ENCODE measurements around the gene FNDC10. TPM values are rescaled to one million over a fixed set of nuclear protein-coding genes. Genes with fewer than 3 reads are reported as not detected.

Gene FNDC10
- total RNA-seq, 1 donor from 2014 or later: not detected

DNA sequence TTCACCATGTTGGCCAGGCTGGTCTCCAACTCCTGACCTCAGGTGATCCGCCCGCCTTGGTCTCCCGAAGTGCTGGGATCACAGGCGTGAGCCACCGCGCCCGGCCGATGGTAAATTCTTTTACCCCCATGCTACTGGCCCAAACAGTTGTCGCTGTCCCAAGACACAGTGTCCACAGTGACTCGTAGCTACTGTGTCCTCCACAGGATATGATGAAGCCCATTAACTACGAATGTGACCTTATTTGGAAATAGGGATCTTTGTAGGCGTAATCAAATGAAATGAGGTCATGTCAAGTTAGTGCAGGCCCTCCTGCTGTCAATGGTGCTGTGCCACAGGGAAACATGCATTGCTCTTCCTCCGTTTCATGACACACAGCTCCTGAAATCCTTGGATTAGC is 8.5 kb downstream of the FNDC10 start:
- Histone ChIP-seq H3K36me3 (ENCODE audit: control insufficient read depth in 3 of 3, insufficient read depth in 3 of 3, low read length in 3 of 3) (no peaks in the 10 kb centered on the region), H3K27me3 (ENCODE audit: control insufficient read depth in 3 of 3, insufficient read depth in 3 of 3, low read length in 3 of 3) (peaks cover 10 to 15% (median 13%) of the 10 kb centered on the region in 3 donors), H3K27ac (ENCODE audit: low read depth, low read length) (no peak overlapping the region), H3K9me3 (ENCODE audit: control insufficient read depth in 3 of 3, low read length in 3 of 3) (no peaks in the 10 kb centered on the region), H3K4me3 (ENCODE audit: low read length in 3 of 3) (no peak overlapping the region), H3K9ac (ENCODE audit: low read depth in 1 of 3, low read length in 3 of 3) (no peak overlapping the region), H3K4me1 (ENCODE audit: control insufficient read depth in 3 of 3, insufficient read depth in 3 of 3, low read length in 3 of 3) (no peaks in the 10 kb centered on the region)

- no peaks in the 10 kb centered on the region for H3K9me3 ChIP-seq (ENCODE audit: control insufficient read depth in 3 of 3, low read length in 3 of 3)
- H3K36me3 ChIP-seq (ENCODE audit: control insufficient read depth in 3 of 3, insufficient read depth in 3 of 3, low read length in 3 of 3): no peaks in the 10 kb centered on the region
- H3K9ac ChIP-seq (ENCODE audit: low read depth in 1 of 3, low read length in 3 of 3): no peak overlapping the region
- no peak overlapping the region for H3K27ac ChIP-seq (ENCODE audit: low read depth, low read length)
- H3K27me3 ChIP-seq (ENCODE audit: control insufficient read depth in 3 of 3, insufficient read depth in 3 of 3, low read length in 3 of 3): peaks cover 0 to 22% (median 18%) of the 10 kb centered on the region in 3 donors
- no peak overlapping the region for H3K4me3 ChIP-seq (ENCODE audit: low read length in 3 of 3)
- no peaks in the 10 kb centered on the region for H3K4me1 ChIP-seq (ENCODE audit: control insufficient read depth in 3 of 3, insufficient read depth in 3 of 3, low read length in 3 of 3)
These were observed 16.5 kb downstream of the FNDC10 start for GRCh38 chr1:1583347-1584010.

DNA sequence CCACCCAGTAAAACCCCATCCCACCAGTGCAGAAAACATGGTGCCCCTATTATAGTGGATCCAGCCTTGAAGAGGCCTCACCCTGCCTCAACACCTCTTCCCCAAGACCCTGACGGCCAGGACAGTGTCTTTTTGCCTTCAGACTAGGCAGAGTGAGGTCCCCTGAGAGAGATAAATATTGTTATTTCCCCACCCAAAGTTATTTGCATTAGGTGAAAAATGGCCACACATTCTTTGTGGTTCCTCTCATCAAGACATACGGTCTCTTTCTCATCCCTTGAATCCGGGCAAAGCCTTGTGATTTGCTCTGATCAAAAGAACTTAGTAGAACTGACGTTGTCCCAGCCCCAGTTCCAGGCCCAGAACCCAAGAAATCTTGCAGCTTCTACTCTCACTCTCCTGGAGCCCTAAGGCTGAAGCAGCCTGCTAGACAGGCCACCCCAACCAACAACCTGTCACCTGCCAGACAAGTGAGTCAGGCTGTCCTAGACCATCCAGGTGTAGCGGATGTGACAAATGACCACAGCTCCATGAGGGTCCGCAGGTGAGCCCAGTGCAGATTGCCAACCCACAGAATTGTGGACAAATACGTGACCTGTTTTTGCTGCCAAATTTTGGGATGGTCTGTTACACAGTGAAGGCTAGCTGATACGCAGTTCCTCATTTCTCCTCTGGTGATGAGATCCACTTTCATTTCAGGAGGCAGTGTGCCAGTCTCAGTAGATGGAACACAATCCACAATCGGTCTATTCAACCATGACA is 17.2 kb downstream of the FNDC10 start:
- H3K27me3 ChIP-seq (ENCODE audit: control insufficient read depth in 3 of 3, insufficient read depth in 3 of 3, low read length in 3 of 3): peaks cover 0 to 21% (median 20%) of the 10 kb centered on the region in 3 donors

GRCh38 chr1:1578371-1578940 is 21.5 kb downstream of the FNDC10 start:
- Histone ChIP-seq H3K4me3 (ENCODE audit: low read length in 3 of 3) (no peak overlapping the region), H3K4me1 (ENCODE audit: control insufficient read depth in 3 of 3, insufficient read depth in 3 of 3, low read length in 3 of 3) (peaks cover 7 to 12% (median 10%) of the 10 kb centered on the region in 3 donors), H3K27me3 (ENCODE audit: control insufficient read depth in 3 of 3, insufficient read depth in 3 of 3, low read length in 3 of 3) (peaks cover 0 to 15% (median 15%) of the 10 kb centered on the region in 3 donors), H3K9ac (ENCODE audit: low read depth in 1 of 3, low read length in 3 of 3) (no peak overlapping the region), H3K9me3 (ENCODE audit: control insufficient read depth in 3 of 3, low read length in 3 of 3) (no peaks in the 10 kb centered on the region), H3K27ac (ENCODE audit: low read depth, low read length) (no peak overlapping the region), H3K36me3 (ENCODE audit: control insufficient read depth in 3 of 3, insufficient read depth in 3 of 3, low read length in 3 of 3) (peaks cover 0 to 2% (median 0%) of the 10 kb centered on the region in 3 donors)

More for the DNA sequence above, 17.2 kb downstream of the FNDC10 start:
- Histone ChIP-seq H3K4me1 (ENCODE audit: control insufficient read depth in 3 of 3, insufficient read depth in 3 of 3, low read length in 3 of 3) (no peaks in the 10 kb centered on the region), H3K36me3 (ENCODE audit: control insufficient read depth in 3 of 3, insufficient read depth in 3 of 3, low read length in 3 of 3) (no peaks in the 10 kb centered on the region), H3K27ac (ENCODE audit: low read depth, low read length) (no peak overlapping the region), H3K9me3 (ENCODE audit: control insufficient read depth in 3 of 3, low read length in 3 of 3) (no peaks in the 10 kb centered on the region), H3K4me3 (ENCODE audit: low read length in 3 of 3) (no peak overlapping the region), H3K9ac (ENCODE audit: low read depth in 1 of 3, low read length in 3 of 3) (no peak overlapping the region)

DNA sequence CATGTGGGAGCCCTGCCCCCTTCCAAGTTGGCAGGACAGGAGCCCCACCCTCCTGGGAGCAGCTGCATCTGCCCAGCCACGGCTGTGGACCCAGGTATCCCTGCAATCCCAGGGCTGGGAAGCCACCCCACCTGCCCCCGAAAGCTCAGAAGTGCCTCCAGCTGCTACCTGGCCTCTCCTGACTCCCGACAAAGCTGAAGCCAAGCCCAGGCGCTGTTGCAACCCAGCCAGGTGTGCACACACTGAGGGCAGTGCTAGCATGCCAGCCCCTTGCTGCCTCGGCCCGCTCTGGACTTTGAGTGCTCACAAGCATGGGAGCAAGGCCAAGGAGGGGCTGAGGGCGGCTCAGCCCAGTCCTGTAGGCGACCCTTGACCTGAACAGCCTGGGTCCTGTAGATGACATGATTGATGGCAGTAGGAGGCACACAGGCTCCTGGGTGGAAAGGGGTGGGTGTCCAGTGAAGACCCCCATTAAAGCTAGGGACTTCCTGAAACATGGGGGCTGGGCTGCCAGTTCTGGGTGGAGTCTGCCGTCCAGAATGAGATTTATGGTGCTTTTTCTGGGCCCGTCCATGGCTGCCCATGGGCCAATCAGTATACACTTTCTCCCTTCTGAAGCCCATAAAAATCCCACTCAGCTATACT is 22.4 kb downstream of the FNDC10 start:
- H3K27ac ChIP-seq (ENCODE audit: low read depth, low read length): no peak overlapping the region
- H3K4me3 ChIP-seq (ENCODE audit: low read length in 3 of 3): no peak overlapping the region
- peaks cover 0 to 15% (median 10%) of the 10 kb centered on the region in 3 donors for H3K27me3 ChIP-seq (ENCODE audit: control insufficient read depth in 3 of 3, insufficient read depth in 3 of 3, low read length in 3 of 3)
- H3K36me3 ChIP-seq (ENCODE audit: control insufficient read depth in 3 of 3, insufficient read depth in 3 of 3, low read length in 3 of 3): peaks cover 0 to 2% (median 0%) of the 10 kb centered on the region in 3 donors
- H3K9ac ChIP-seq (ENCODE audit: low read depth in 1 of 3, low read length in 3 of 3): no peak overlapping the region
- peaks cover 12 to 15% (median 13%) of the 10 kb centered on the region in 3 donors for H3K4me1 ChIP-seq (ENCODE audit: control insufficient read depth in 3 of 3, insufficient read depth in 3 of 3, low read length in 3 of 3)
- no peaks in the 10 kb centered on the region for H3K9me3 ChIP-seq (ENCODE audit: control insufficient read depth in 3 of 3, low read length in 3 of 3)

DNA sequence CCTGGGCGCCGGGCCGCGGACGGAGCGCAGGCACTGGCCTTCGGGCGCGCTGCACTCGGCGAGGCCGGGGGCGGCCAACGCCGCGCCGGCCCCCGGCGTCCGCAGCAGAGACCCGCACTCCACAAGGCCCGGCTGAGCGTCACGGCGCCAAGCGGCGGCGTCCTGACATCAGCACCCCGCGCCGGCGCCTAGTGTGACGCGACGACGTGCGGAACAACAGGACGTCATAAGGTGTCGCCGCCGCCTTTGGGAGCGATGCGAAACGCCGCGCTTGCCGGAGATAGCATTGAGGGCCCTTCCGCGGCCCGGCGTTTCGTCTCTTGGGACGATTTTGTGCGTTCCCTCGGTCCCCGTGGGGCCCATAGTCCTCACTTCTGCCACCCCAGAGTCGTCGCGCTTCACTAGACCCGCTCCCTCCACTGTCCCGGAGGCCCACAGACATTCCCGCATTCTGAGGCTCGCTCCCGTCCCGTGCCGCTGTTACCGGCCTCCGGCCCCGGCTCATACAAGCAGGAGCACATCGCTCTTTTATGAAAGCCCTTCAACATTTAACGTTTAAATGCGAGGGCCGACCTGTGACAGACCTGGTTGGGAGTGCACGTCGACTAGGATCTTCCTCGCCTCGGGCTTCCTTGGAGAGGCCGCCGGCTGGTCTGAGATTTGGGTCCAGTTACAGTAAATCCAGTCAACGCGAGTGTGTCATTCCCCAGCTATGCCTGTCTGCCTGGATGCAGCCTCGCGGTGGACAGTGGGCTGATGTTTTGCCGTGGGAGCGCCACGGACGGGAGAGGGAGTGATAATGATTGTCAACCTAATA is 25.0 kb downstream of the FNDC10 start, which contains the start of gene SSU72:
TSS of gene SSU72 (minus strand) at position 143 of the 817 bp plus-strand sequence. CDS start 306 bp downstream, outside the sequence.
- Histone ChIP-seq H3K4me3 (ENCODE audit: low read length in 3 of 3) (peak within 1 kb of the TSS; percentile 91 to 98 (median 95)), H3K27me3 (ENCODE audit: control insufficient read depth in 3 of 3, insufficient read depth in 3 of 3, low read length in 3 of 3) (peaks cover 0 to 10% (median 4%) of the 10 kb centered on the region in 3 donors), H3K4me1 (ENCODE audit: control insufficient read depth in 3 of 3, insufficient read depth in 3 of 3, low read length in 3 of 3) (peaks cover 15 to 16% (median 16%) of the 10 kb centered on the region in 3 donors), H3K27ac (ENCODE audit: low read depth, low read length) (peak within 1 kb of the TSS; percentile 98), H3K9me3 (ENCODE audit: control insufficient read depth in 3 of 3, low read length in 3 of 3) (no peaks in the 10 kb centered on the region), H3K36me3 (ENCODE audit: control insufficient read depth in 3 of 3, insufficient read depth in 3 of 3, low read length in 3 of 3) (peaks cover 0 to 9% (median 2%) of the 10 kb centered on the region in 3 donors), H3K9ac (ENCODE audit: low read depth in 1 of 3, low read length in 3 of 3) (peak within 1 kb of the TSS; percentile 99 to 100 (median 100))

GRCh38 chr1:1573843-1574720 is 25.9 kb downstream of the FNDC10 start:
- Histone ChIP-seq H3K36me3 (ENCODE audit: control insufficient read depth in 3 of 3, insufficient read depth in 3 of 3, low read length in 3 of 3) (peaks cover 0 to 10% (median 4%) of the 10 kb centered on the region in 3 donors), H3K9me3 (ENCODE audit: control insufficient read depth in 3 of 3, low read length in 3 of 3) (no peaks in the 10 kb centered on the region), H3K27me3 (ENCODE audit: control insufficient read depth in 3 of 3, insufficient read depth in 3 of 3, low read length in 3 of 3) (peaks cover 0 to 9% (median 4%) of the 10 kb centered on the region in 3 donors), H3K27ac (ENCODE audit: low read depth, low read length) (peak overlapping the region; percentile 98), H3K4me1 (ENCODE audit: control insufficient read depth in 3 of 3, insufficient read depth in 3 of 3, low read length in 3 of 3) (peaks cover 16 to 20% (median 20%) of the 10 kb centered on the region in 3 donors), H3K9ac (ENCODE audit: low read depth in 1 of 3, low read length in 3 of 3) (peak overlapping the region; percentile 99 to 100 (median 100)), H3K4me3 (ENCODE audit: low read length in 3 of 3) (peak overlapping the region; percentile 91 to 98 (median 95))

DNA sequence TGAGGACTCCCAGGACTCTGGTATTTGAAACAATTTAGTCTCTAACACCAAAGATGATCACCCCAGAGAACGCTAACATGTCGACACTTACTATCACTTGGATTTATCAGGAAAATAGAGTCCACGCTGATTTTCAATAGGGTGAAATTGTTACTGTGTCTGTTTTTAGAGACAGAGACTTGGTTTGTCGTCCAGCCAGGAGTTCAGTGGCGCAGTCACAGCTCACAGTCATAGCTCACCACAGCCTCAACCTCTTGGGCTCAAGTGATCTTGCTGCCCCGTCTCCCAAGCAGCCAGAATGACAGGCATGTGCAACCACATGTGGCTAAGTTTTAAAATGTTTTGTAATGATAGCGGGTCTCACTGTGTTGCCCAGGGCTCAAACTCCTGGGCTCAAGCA is 30.6 kb downstream of the FNDC10 start:
- H3K36me3 ChIP-seq (ENCODE audit: control insufficient read depth in 3 of 3, insufficient read depth in 3 of 3, low read length in 3 of 3): peaks cover 13 to 19% (median 14%) of the 10 kb centered on the region in 3 donors
- H3K9ac ChIP-seq (ENCODE audit: low read depth in 1 of 3, low read length in 3 of 3): peak overlapping the region in 2 of 3 donors; percentile 33 to 40
- H3K9me3 ChIP-seq (ENCODE audit: control insufficient read depth in 3 of 3, low read length in 3 of 3): no peaks in the 10 kb centered on the region
- H3K27ac ChIP-seq (ENCODE audit: low read depth, low read length): no peak overlapping the region
- no peak overlapping the region for H3K4me3 ChIP-seq (ENCODE audit: low read length in 3 of 3)
- no peaks in the 10 kb centered on the region for H3K27me3 ChIP-seq (ENCODE audit: control insufficient read depth in 3 of 3, insufficient read depth in 3 of 3, low read length in 3 of 3)
- H3K4me1 ChIP-seq (ENCODE audit: control insufficient read depth in 3 of 3, insufficient read depth in 3 of 3, low read length in 3 of 3): peaks cover 24 to 37% (median 24%) of the 10 kb centered on the region in 3 donors

All from skeletal muscle tissue (tissue), 4 donors.